ENCODE results near the gene C1QTNF6. TPM values are rescaled to one million over a fixed set of nuclear protein-coding genes. Genes with fewer than 3 reads are reported as not detected.

C1QTNF6 gene
- polyA plus RNA-seq, 1 of the 3 experiments (the other 2 are of a cell fraction) = 47.7 TPM

DNA sequence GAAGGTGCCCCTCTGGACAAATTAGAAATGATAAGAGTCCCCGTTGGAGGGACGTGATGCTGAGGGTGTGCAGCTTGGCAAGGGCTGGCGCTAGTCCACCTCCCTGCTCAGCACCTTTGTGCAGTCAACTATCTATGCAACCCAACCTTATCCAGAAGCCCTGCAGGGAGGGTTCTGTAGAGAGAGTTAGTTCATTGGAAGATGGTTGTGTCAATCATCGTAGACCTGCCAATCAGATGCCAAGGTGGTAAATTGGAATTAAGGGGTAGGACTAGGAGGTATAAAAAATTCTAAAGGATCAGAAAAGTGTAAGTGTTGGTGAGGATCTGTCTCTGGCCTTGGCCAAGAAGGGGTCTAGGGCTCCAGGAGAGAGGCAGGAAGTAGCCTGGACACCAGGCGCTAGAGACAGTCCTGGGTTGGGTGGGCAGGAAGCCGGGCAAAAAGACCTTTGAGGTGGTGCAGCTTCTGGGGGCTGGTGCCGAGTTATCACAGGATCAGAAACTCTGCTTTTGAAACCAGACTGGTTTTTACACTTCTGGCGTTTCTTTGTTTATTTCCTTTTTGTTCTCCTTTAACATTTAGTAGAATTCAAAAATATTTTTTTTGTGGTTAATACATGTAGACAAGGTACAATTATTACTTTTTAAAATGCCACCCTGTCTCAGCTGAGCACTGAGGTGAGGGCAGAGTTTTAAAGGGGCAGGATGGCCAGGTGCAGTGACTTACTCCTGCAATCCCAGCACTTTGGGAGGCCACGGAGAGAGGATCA lies 1.6 kb downstream of the C1QTNF6 start:
- ChIA-PET CTCF (interaction anchor here (1.0 to 19.4 kb wide), 3 partner anchors 9 to 19 kb away, joined by 4 to 190 read pairs (median 6); no protein-coding TSS in a partner anchor), POLR2A (interaction anchor here (1.6 kb wide), 1 partner anchor 13 kb away, joined by 4 read pairs; no protein-coding TSS in a partner anchor)
- Histone ChIP-seq H3K27ac (ENCODE audit: low read depth in 2 of 2, low read length in 1 of 2) (peak overlapping the region; percentile 90 to 91), H3K4me3 (ENCODE audit: low read depth in 2 of 2, low read length in 1 of 2) (peak overlapping the region; percentile 55 to 74), H3K36me3 (replicated peaks in 1 of 2; ENCODE audit: control insufficient read depth in 1 of 2, insufficient read depth in 2 of 2, low read length in 1 of 2) (peaks cover 0 to 27% of the 10 kb centered on the region in 2 experiments), H3F3A (replicated peaks; ENCODE audit: insufficient read depth) (peaks cover 39% of the 10 kb centered on the region), H3K9me2 (no peaks in the 10 kb centered on the region), H3K79me2 (ENCODE audit: insufficient read depth) (peaks cover 11% of the 10 kb centered on the region), H3K4me1 (ENCODE audit: control insufficient read depth in 1 of 2, insufficient read depth in 2 of 2, low read depth in 1 of 2, low read length in 1 of 2) (peaks cover 33 to 38% of the 10 kb centered on the region in 2 experiments), H4K20me1 (ENCODE audit: insufficient read depth) (no peaks in the 10 kb centered on the region), H3K9ac (peak overlapping the region; percentile 75; the same call in 1 of the 2 replicates), H3K9me3 (no peaks in the 10 kb centered on the region), H3K4me2 (peak overlapping the region; percentile 91), H3K27me3 (ENCODE audit: insufficient read depth) (no peaks in the 10 kb centered on the region), H2AFZ (ENCODE audit: low read depth) (no peak overlapping the region)
- TF ChIP-seq CHD2 (IDR thresholded peaks at IDR 0.05; ENCODE audit: low read length, partially characterized antibody) = peak; percentile 48
- TF ChIP-seq, protein P1, sequence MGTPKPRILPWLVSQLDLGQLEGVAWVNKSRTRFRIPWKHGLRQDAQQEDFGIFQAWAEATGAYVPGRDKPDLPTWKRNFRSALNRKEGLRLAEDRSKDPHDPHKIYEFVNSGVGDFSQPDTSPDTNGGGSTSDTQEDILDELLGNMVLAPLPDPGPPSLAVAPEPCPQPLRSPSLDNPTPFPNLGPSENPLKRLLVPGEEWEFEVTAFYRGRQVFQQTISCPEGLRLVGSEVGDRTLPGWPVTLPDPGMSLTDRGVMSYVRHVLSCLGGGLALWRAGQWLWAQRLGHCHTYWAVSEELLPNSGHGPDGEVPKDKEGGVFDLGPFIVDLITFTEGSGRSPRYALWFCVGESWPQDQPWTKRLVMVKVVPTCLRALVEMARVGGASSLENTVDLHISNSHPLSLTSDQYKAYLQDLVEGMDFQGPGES (IDR thresholded peaks at IDR 0.05; ENCODE audit: low read depth, low read length) = peak; percentile 66
- TF ChIP-seq POLR2AphosphoS5 (IDR thresholded peaks at IDR 0.05; ENCODE audit: low read depth, low read length) = 0 out of 2 replicates have a peak, but pooled peaks have one; percentile 1
- TF ChIP-seq MEF2A (IDR thresholded peaks at IDR 0.05; ENCODE audit: borderline replicate concordance, low read depth) = no peak
- TF ChIP-seq, protein P2, sequence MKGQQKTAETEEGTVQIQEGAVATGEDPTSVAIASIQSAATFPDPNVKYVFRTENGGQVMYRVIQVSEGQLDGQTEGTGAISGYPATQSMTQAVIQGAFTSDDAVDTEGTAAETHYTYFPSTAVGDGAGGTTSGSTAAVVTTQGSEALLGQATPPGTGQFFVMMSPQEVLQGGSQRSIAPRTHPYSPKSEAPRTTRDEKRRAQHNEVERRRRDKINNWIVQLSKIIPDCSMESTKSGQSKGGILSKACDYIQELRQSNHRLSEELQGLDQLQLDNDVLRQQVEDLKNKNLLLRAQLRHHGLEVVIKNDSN (IDR thresholded peaks at IDR 0.05; ENCODE audit: borderline replicate concordance, low read depth) = no peak
- peak; percentile 99 for TF ChIP-seq PBX3 (IDR thresholded peaks at IDR 0.05)
- peak; percentile 85 for DNase-seq
- WGBS (ENCODE audit: low lambda C conversion rate) = 79% methylated on average over 9 of the region's 9 CpGs

DNA sequence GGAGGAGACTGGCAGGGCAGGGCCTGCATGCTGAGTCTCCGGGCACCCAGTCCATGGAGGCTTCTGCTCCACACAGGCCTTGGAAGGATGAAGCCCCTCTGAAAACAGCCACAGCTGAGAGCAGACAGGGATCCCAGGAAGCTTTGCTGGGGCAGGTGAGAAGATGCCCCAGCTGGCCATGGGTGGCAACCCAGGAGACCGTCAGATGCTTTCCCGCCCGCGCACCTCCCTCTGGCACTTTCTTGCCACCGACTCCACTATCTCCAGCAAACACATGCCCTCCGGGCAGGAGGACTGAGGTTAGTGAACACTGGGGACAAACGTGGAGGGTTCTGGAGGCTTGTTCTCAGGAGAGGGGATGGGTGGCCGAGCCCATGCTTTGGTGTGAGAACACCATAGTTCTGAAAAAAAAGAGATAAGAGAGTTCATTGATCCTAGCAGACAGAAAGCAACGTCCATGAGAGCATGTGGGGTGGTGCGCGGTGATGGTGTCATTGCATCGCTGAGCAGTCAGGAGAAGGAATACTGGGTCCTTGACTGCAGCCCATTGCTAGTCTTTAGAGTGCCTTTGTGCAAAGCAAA lies 2.3 kb downstream of the C1QTNF6 start:
- Histone ChIP-seq H4K20me1 (ENCODE audit: insufficient read depth) (no peaks in the 10 kb centered on the region), H3K9me3 (no peaks in the 10 kb centered on the region), H3K4me2 (no peak overlapping the region), H3K4me1 (ENCODE audit: control insufficient read depth in 1 of 2, insufficient read depth in 2 of 2, low read depth in 1 of 2, low read length in 1 of 2) (peaks cover 33 to 38% of the 10 kb centered on the region in 2 experiments), H3K9me2 (no peaks in the 10 kb centered on the region), H3K9ac (no peak overlapping the region), H2AFZ (ENCODE audit: low read depth) (no peak overlapping the region), H3K36me3 (replicated peaks in 1 of 2; ENCODE audit: control insufficient read depth in 1 of 2, insufficient read depth in 2 of 2, low read length in 1 of 2) (peaks cover 0 to 27% of the 10 kb centered on the region in 2 experiments), H3K79me2 (ENCODE audit: insufficient read depth) (peaks cover 11% of the 10 kb centered on the region), H3F3A (replicated peaks; ENCODE audit: insufficient read depth) (peaks cover 39% of the 10 kb centered on the region), H3K4me3 (ENCODE audit: low read depth in 2 of 2, low read length in 1 of 2) (no peak overlapping the region), H3K27ac (ENCODE audit: low read depth in 2 of 2, low read length in 1 of 2) (no peak overlapping the region), H3K27me3 (ENCODE audit: insufficient read depth) (no peaks in the 10 kb centered on the region)
- TF ChIP-seq FOXM1 (IDR thresholded peaks at IDR 0.05; ENCODE audit: low read depth) (no peak), RFX5 (IDR thresholded peaks at IDR 0.05; ENCODE audit: low read length) (no peak), RAD21 (IDR thresholded peaks at IDR 0.05; ENCODE audit: low read length) (no peak), EP300 (IDR thresholded peaks at IDR 0.05; ENCODE audit: borderline replicate concordance in 1 of 2, low read depth in 1 of 2, low read length in 1 of 2) (no peak), YY1 (IDR thresholded peaks at IDR 0.05; ENCODE audit: low read depth) (no peak), FOSL2 (IDR thresholded peaks at IDR 0.05; ENCODE audit: borderline replicate concordance, low read depth) (no peak), MXI1 (IDR thresholded peaks at IDR 0.05; ENCODE audit: low read depth, low read length) (no peak)
- TF ChIP-seq, protein P3, sequence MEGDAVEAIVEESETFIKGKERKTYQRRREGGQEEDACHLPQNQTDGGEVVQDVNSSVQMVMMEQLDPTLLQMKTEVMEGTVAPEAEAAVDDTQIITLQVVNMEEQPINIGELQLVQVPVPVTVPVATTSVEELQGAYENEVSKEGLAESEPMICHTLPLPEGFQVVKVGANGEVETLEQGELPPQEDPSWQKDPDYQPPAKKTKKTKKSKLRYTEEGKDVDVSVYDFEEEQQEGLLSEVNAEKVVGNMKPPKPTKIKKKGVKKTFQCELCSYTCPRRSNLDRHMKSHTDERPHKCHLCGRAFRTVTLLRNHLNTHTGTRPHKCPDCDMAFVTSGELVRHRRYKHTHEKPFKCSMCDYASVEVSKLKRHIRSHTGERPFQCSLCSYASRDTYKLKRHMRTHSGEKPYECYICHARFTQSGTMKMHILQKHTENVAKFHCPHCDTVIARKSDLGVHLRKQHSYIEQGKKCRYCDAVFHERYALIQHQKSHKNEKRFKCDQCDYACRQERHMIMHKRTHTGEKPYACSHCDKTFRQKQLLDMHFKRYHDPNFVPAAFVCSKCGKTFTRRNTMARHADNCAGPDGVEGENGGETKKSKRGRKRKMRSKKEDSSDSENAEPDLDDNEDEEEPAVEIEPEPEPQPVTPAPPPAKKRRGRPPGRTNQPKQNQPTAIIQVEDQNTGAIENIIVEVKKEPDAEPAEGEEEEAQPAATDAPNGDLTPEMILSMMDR (IDR thresholded peaks at IDR 0.05) = no peak
- TF ChIP-seq, protein P4, sequence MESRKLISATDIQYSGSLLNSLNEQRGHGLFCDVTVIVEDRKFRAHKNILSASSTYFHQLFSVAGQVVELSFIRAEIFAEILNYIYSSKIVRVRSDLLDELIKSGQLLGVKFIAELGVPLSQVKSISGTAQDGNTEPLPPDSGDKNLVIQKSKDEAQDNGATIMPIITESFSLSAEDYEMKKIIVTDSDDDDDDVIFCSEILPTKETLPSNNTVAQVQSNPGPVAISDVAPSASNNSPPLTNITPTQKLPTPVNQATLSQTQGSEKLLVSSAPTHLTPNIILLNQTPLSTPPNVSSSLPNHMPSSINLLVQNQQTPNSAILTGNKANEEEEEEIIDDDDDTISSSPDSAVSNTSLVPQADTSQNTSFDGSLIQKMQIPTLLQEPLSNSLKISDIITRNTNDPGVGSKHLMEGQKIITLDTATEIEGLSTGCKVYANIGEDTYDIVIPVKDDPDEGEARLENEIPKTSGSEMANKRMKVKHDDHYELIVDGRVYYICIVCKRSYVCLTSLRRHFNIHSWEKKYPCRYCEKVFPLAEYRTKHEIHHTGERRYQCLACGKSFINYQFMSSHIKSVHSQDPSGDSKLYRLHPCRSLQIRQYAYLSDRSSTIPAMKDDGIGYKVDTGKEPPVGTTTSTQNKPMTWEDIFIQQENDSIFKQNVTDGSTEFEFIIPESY (IDR thresholded peaks at IDR 0.05; ENCODE audit: borderline replicate concordance, low read depth) = no peak
- DNase-seq = no peak
- CTCF ChIA-PET = interaction anchor here (19.4 kb wide), 1 partner anchor 14 kb away, joined by 190 read pairs; no protein-coding TSS in a partner anchor
- WGBS (ENCODE audit: low lambda C conversion rate) = 95% methylated on average over 12 of the region's 13 CpGs
- POLR2A ChIA-PET = no interaction called here
